ENCODE results near the gene ANK3. TPM values are rescaled to one million over a fixed set of nuclear protein-coding genes. Genes with fewer than 3 reads are reported as not detected.

ANK3 gene
- total and polyA plus RNA-seq, 2 experiments from 2014 or later = 0.14 to 0.54 TPM

DNA sequence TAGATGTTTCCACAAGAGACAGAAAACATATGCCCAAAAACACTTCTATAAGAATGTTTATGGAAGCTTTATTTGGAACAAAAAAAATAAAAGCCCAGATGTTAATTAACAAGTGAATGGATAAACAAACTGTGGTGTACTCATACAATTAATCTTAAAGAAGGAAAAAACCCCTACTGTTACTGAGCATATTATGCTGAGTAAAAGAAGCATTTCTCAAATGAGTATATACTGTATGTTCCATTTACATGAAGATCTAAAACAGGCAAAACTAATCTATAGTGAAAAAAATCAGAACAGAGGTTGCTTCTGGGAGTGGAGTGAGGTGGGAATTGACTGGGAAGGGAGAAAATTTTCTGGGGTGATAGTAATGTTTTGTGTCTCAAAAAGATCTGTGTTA, 15.5 kb upstream of the ANK3 start:
- H3K9me3 ChIP-seq (ENCODE audit: low read depth) = no peaks in the 10 kb centered on the region
- H3K9ac ChIP-seq = no peak overlapping the region
- no peaks in the 10 kb centered on the region for H4K20me1 ChIP-seq (ENCODE audit: insufficient read depth)
- no peak overlapping the region for H3K4me2 ChIP-seq (ENCODE audit: unreplicated experiment)
- no peak for TF ChIP-seq EZH2 (IDR thresholded peaks at IDR 0.05; ENCODE audit: insufficient read depth, poor library complexity, severe bottlenecking)
- TF ChIP-seq EZH2phosphoT487 (IDR thresholded peaks at IDR 0.05; ENCODE audit: insufficient read depth, low read depth) = no peak
- DNase-seq = no peak
- no peaks in the 10 kb centered on the region for H3K4me1 ChIP-seq (ENCODE audit: insufficient read depth)
- in situ Hi-C loops (cut with MboI) = no loop called here
- no peaks in the 10 kb centered on the region for H3K9me2 ChIP-seq (ENCODE audit: insufficient read depth)
- H3K36me3 ChIP-seq (ENCODE audit: low read depth) = no peaks in the 10 kb centered on the region
- no peaks in the 10 kb centered on the region for H3K79me2 ChIP-seq (ENCODE audit: insufficient read depth)
- no peaks in the 10 kb centered on the region for H3K27me3 ChIP-seq (replicated peaks; ENCODE audit: insufficient read depth)
- H3K27ac ChIP-seq = no peak overlapping the region
- no peak overlapping the region for H2AFZ ChIP-seq
- no peak overlapping the region for H3K4me3 ChIP-seq
- no peaks in the 10 kb centered on the region for H3F3A ChIP-seq (ENCODE audit: insufficient read depth)

DNA sequence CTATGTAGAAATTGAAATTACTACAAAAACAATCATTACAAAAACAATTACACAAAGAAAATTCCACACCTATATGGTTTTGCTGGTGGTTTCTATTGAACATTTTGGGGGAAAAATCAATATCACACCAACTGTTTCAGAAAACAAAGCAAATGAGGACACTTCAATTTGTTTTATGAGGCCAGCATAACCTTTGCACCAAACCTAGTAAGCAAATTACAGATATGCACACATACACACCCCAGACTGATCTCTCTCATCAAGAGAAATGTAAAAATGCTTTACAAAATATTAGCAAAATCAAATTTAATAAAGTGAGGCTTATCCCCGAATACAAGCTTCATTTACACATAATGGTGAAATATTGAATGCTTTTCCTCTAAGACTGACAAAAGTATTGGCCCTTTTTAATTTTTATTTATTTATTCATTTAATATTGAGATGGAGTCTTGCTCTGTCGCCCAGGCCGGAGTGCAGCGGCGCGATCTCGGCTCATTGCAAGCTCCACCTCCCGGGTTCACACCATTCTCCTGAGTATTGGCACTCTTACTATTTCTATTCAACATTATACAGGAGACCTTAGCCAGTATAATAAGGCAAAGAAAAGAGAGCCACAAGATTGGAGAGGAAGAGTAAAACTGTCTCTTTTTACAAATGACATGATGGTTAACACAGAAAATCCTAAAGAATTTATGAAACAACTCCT, 13.6 kb upstream of the ANK3 start:
- Histone ChIP-seq H3K9ac (no peak overlapping the region), H3K79me2 (ENCODE audit: insufficient read depth) (no peaks in the 10 kb centered on the region), H3F3A (ENCODE audit: insufficient read depth) (no peaks in the 10 kb centered on the region), H3K9me3 (ENCODE audit: low read depth) (no peaks in the 10 kb centered on the region), H2AFZ (no peak overlapping the region), H3K36me3 (ENCODE audit: low read depth) (no peaks in the 10 kb centered on the region), H3K4me2 (ENCODE audit: unreplicated experiment) (no peak overlapping the region), H3K27me3 (replicated peaks; ENCODE audit: insufficient read depth) (no peaks in the 10 kb centered on the region), H3K27ac (no peak overlapping the region), H4K20me1 (ENCODE audit: insufficient read depth) (no peaks in the 10 kb centered on the region), H3K4me3 (no peak overlapping the region), H3K9me2 (ENCODE audit: insufficient read depth) (no peaks in the 10 kb centered on the region), H3K4me1 (ENCODE audit: insufficient read depth) (no peaks in the 10 kb centered on the region)
- in situ Hi-C loops (cut with MboI) = no loop called here
- TF ChIP-seq EZH2phosphoT487 (IDR thresholded peaks at IDR 0.05; ENCODE audit: insufficient read depth, low read depth) (no peak), EZH2 (IDR thresholded peaks at IDR 0.05; ENCODE audit: insufficient read depth, poor library complexity, severe bottlenecking) (no peak)
- no peak for DNase-seq
- WGBS, 2 experiments (ENCODE audit: low coverage in 1 of 2, low lambda C conversion rate in 2 of 2, missing lambda C conversion rate in 2 of 2) = 88 to 90% methylated on average over 8 of the region's 8 CpGs

GRCh38 chr10:60400366-60400765, 10.7 kb upstream of the ANK3 start:
- Histone ChIP-seq H3K9me2 (ENCODE audit: insufficient read depth) (no peaks in the 10 kb centered on the region), H3K36me3 (ENCODE audit: low read depth) (no peaks in the 10 kb centered on the region), H3K4me2 (ENCODE audit: unreplicated experiment) (no peak overlapping the region), H3F3A (ENCODE audit: insufficient read depth) (no peaks in the 10 kb centered on the region), H4K20me1 (ENCODE audit: insufficient read depth) (no peaks in the 10 kb centered on the region), H2AFZ (no peak overlapping the region), H3K27ac (no peak overlapping the region), H3K79me2 (ENCODE audit: insufficient read depth) (no peaks in the 10 kb centered on the region), H3K27me3 (replicated peaks; ENCODE audit: insufficient read depth) (no peaks in the 10 kb centered on the region), H3K4me1 (ENCODE audit: insufficient read depth) (peaks cover 11% of the 10 kb centered on the region; the same call in 1 of the 2 replicates), H3K9ac (no peak overlapping the region), H3K9me3 (ENCODE audit: low read depth) (no peaks in the 10 kb centered on the region), H3K4me3 (no peak overlapping the region)
- in situ Hi-C loops (cut with MboI) = no loop called here
- TF ChIP-seq EZH2 (IDR thresholded peaks at IDR 0.05; ENCODE audit: insufficient read depth, poor library complexity, severe bottlenecking) = no peak
- TF ChIP-seq EZH2phosphoT487 (IDR thresholded peaks at IDR 0.05; ENCODE audit: insufficient read depth, low read depth) = no peak
- no peak for DNase-seq

- no peak overlapping the region for H3K27ac ChIP-seq
- 70 to 79% methylated on average over 8 of the region's 8 CpGs for WGBS, 2 experiments (ENCODE audit: low coverage in 1 of 2, low lambda C conversion rate in 2 of 2, missing lambda C conversion rate in 2 of 2)
Observed at GRCh38 chr10:60399328-60399727, 9.7 kb upstream of the ANK3 start.

DNA sequence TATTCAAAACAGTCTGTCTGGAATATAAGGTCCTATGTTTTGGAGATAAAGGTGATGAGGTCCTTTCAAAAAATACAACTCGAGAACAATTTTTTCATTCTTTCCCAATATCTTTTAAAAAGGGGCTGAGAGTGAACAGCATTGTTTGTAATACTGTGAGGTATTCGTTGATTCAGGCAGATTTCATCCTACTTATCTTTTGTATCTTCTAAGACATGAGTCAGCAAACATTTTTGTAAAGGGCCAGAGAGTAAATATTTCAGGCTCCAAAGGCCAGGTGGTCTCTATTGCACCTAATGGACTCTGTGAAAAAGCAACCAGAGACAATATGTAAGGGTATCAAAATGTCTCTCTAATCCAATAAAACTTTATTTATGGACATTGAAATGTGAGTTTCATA, 8.1 kb upstream of the ANK3 start:
- Histone ChIP-seq H3K4me3 (no peak overlapping the region), H3K9ac (no peak overlapping the region), H3K9me2 (ENCODE audit: insufficient read depth) (no peaks in the 10 kb centered on the region), H3K27me3 (replicated peaks; ENCODE audit: insufficient read depth) (no peaks in the 10 kb centered on the region), H2AFZ (no peak overlapping the region), H3K36me3 (ENCODE audit: low read depth) (no peaks in the 10 kb centered on the region), H3K4me2 (ENCODE audit: unreplicated experiment) (no peak overlapping the region), H4K20me1 (ENCODE audit: insufficient read depth) (no peaks in the 10 kb centered on the region), H3K4me1 (ENCODE audit: insufficient read depth) (peaks cover 11% of the 10 kb centered on the region; the same call in 1 of the 2 replicates), H3K79me2 (ENCODE audit: insufficient read depth) (no peaks in the 10 kb centered on the region), H3F3A (ENCODE audit: insufficient read depth) (no peaks in the 10 kb centered on the region), H3K9me3 (ENCODE audit: low read depth) (no peaks in the 10 kb centered on the region), H3K27ac (no peak overlapping the region)
- peak; percentile 29 for DNase-seq
- in situ Hi-C loops (cut with MboI) = no loop called here
- 66 to 70% methylated on average over 2 of the region's 2 CpGs for WGBS, 2 experiments (ENCODE audit: low coverage in 1 of 2, low lambda C conversion rate in 2 of 2, missing lambda C conversion rate in 2 of 2)
- TF ChIP-seq EZH2phosphoT487 (IDR thresholded peaks at IDR 0.05; ENCODE audit: insufficient read depth, low read depth) (no peak), EZH2 (IDR thresholded peaks at IDR 0.05; ENCODE audit: insufficient read depth, poor library complexity, severe bottlenecking) (no peak)

More at GRCh38 chr10:60399328-60399727, 9.7 kb upstream of the ANK3 start:
- H3K9me3 ChIP-seq (ENCODE audit: low read depth) = no peaks in the 10 kb centered on the region
- H3K79me2 ChIP-seq (ENCODE audit: insufficient read depth) = no peaks in the 10 kb centered on the region
- no peaks in the 10 kb centered on the region for H3K9me2 ChIP-seq (ENCODE audit: insufficient read depth)
- H3K27me3 ChIP-seq (replicated peaks; ENCODE audit: insufficient read depth) = no peaks in the 10 kb centered on the region
- in situ Hi-C loops (cut with MboI) = no loop called here
- H3F3A ChIP-seq (ENCODE audit: insufficient read depth) = no peaks in the 10 kb centered on the region
- no peak overlapping the region for H3K4me2 ChIP-seq (ENCODE audit: unreplicated experiment)
- H3K9ac ChIP-seq = no peak overlapping the region
- H3K36me3 ChIP-seq (ENCODE audit: low read depth) = no peaks in the 10 kb centered on the region
- H4K20me1 ChIP-seq (ENCODE audit: insufficient read depth) = no peaks in the 10 kb centered on the region
- no peak overlapping the region for H2AFZ ChIP-seq
- H3K4me3 ChIP-seq = no peak overlapping the region
- peaks cover 11% of the 10 kb centered on the region; the same call in 1 of the 2 replicates for H3K4me1 ChIP-seq (ENCODE audit: insufficient read depth)
- TF ChIP-seq EZH2phosphoT487 (IDR thresholded peaks at IDR 0.05; ENCODE audit: insufficient read depth, low read depth) (no peak), EZH2 (IDR thresholded peaks at IDR 0.05; ENCODE audit: insufficient read depth, poor library complexity, severe bottlenecking) (no peak)
- DNase-seq = no peak
